GM12872 (cell line): Measurements from ENCODE around the gene PTPN4.

ENCODE experiments used
- TF ChIP-seq, protein P1 (sequence below): IDR thresholded peaks from 3 replicates; pipeline ENCODE4 v1.5.1; 2011; ENCODE audit warnings: low read depth, mild to moderate bottlenecking, low read length, moderate library complexity; ENCODE audit not compliant: insufficient read depth

PTPN4 gene

GRCh38 chr2:119723784-119724467 is 35.8 kb upstream of the PTPN4 start:
- TF ChIP-seq, protein P1, sequence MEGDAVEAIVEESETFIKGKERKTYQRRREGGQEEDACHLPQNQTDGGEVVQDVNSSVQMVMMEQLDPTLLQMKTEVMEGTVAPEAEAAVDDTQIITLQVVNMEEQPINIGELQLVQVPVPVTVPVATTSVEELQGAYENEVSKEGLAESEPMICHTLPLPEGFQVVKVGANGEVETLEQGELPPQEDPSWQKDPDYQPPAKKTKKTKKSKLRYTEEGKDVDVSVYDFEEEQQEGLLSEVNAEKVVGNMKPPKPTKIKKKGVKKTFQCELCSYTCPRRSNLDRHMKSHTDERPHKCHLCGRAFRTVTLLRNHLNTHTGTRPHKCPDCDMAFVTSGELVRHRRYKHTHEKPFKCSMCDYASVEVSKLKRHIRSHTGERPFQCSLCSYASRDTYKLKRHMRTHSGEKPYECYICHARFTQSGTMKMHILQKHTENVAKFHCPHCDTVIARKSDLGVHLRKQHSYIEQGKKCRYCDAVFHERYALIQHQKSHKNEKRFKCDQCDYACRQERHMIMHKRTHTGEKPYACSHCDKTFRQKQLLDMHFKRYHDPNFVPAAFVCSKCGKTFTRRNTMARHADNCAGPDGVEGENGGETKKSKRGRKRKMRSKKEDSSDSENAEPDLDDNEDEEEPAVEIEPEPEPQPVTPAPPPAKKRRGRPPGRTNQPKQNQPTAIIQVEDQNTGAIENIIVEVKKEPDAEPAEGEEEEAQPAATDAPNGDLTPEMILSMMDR: no peak

GRCh38 chr2:119724656-119725485 is 34.9 kb upstream of the PTPN4 start:
- TF ChIP-seq, protein P1: no peak

DNA sequence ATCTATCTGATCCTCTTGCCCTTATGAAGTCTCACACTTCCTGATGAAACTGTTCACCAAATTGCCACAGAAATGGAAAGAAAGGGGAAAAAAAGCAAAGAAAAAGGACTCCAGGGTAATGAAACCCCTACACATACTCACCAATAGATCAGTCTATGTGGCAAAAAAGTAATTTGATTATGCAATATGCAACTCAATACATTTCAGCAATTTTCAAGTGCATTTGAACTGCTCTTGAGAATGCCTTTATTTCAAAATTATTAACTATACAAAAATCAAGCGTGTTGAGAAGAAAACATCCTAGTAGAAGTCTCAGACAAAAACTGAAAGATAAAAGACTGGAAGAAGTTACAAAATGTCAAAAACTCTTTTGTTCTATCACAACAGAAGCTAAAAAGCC is 32.2 kb upstream of the PTPN4 start:
- TF ChIP-seq, protein P1: no peak

DNA sequence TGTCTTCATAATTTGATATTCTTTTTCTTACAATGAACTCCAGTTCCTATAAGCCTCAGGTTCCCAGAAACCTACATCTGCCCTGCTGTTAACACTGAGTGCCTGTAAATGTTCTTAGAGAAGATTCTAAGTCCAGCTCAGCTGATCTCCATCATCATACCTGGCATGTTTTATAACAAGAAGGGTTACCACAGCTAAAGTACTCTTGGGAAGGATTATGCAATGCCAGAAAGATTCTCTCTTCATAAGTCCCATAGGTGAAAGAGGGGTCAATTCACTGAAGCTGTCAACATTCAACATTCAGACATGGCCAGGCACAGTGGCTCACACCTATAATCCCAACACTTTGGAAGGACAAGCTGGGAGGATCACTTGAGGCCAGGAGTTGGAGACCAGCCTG is 31.3 kb upstream of the PTPN4 start:
- TF ChIP-seq, protein P1: no peak

GRCh38 chr2:119730671-119731177 is 29.0 kb upstream of the PTPN4 start:
- TF ChIP-seq, protein P1: no peak

- TF ChIP-seq, protein P1: no peak
These were observed 27.7 kb upstream of the PTPN4 start for GRCh38 chr2:119731983-119732382.

DNA sequence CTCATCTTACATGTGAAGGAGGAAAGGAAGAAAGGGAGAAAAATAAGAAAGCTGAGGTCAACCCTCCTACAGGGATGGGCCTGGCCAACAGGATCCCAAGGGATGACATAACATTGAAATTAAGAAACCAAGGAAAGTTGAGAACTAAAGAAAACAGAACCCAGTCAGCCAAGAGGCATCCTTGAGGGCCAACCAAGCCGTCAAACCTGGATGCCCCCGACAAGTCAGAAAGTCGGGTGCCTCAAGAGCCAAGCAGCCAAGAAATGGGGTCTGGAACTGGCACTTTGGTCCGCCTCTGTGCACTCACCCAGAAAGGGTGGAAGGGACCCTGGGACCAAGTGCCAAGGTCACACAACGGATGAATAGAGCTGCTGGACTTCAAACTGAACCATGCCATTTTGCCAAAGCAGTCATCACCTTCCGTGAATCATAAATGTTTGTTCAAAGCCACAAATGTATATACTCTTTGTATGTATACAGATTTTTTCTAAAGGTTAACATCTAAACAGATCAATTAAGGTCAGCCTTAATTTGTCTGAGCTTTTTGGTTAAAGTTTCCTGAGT is 27.0 kb upstream of the PTPN4 start:
- TF ChIP-seq, protein P1: no peak
